ENCODE results near the gene MFNG.
"Not testable (repeated sequence)": the region's sequence is repeated elsewhere in the genome, so short reads cannot be mapped to it uniquely, and the experiment has no call there.

The MFNG gene

GRCh38 chr22:37471727-37472417 is 14.3 kb downstream of the MFNG start:
- Histone ChIP-seq H3K4me3 (ENCODE audit: low read length) (no peak overlapping the region), H3K27me3 (ENCODE audit: insufficient read depth, low read length) (peaks cover 8% of the 10 kb centered on the region), H3K9me3 (ENCODE audit: low read length) (no peaks in the 10 kb centered on the region), H3K36me3 (ENCODE audit: insufficient read depth, low read length) (no peaks in the 10 kb centered on the region), H2AFZ (ENCODE audit: low read depth, low read length) (no peak overlapping the region), H3K4me1 (ENCODE audit: insufficient read depth, low read length) (no peaks in the 10 kb centered on the region)

- Histone ChIP-seq H3K9me3 (ENCODE audit: low read length) (no peaks in the 10 kb centered on the region), H3K4me3 (ENCODE audit: low read length) (no peak overlapping the region), H3K27me3 (ENCODE audit: insufficient read depth, low read length) (peaks cover 8% of the 10 kb centered on the region), H3K36me3 (ENCODE audit: insufficient read depth, low read length) (no peaks in the 10 kb centered on the region), H3K4me1 (ENCODE audit: insufficient read depth, low read length) (no peaks in the 10 kb centered on the region), H2AFZ (ENCODE audit: low read depth, low read length) (no peak overlapping the region)
These were observed 16.1 kb downstream of the MFNG start for GRCh38 chr22:37470087-37470445.

- H3K4me1 ChIP-seq (ENCODE audit: insufficient read depth, low read length), result no peaks in the 10 kb centered on the region
- no peaks in the 10 kb centered on the region for H3K36me3 ChIP-seq (ENCODE audit: insufficient read depth, low read length)
- H2AFZ ChIP-seq (ENCODE audit: low read depth, low read length), result no peak overlapping the region
- peaks cover 8% of the 10 kb centered on the region for H3K27me3 ChIP-seq (ENCODE audit: insufficient read depth, low read length)
- H3K4me3 ChIP-seq (ENCODE audit: low read length), result no peak overlapping the region
- no peaks in the 10 kb centered on the region for H3K9me3 ChIP-seq (ENCODE audit: low read length)
These were observed 16.6 kb downstream of the MFNG start for GRCh38 chr22:37469416-37470086.

- H3K4me1 ChIP-seq (ENCODE audit: insufficient read depth, low read length); H3K9me3 ChIP-seq (ENCODE audit: low read length); H3K4me3 ChIP-seq (ENCODE audit: low read length); H3K27me3 ChIP-seq (ENCODE audit: insufficient read depth, low read length); H2AFZ ChIP-seq (ENCODE audit: low read depth, low read length); H3K36me3 ChIP-seq (ENCODE audit: insufficient read depth, low read length): not testable (repeated sequence)
These were observed 17.9 kb downstream of the MFNG start for GRCh38 chr22:37468201-37468695.

GRCh38 chr22:37467391-37467955 is 18.7 kb downstream of the MFNG start:
- Histone ChIP-seq H3K36me3 (ENCODE audit: insufficient read depth, low read length) (no peaks in the 10 kb centered on the region), H3K4me3 (ENCODE audit: low read length) (no peak overlapping the region), H2AFZ (ENCODE audit: low read depth, low read length) (no peak overlapping the region), H3K27me3 (ENCODE audit: insufficient read depth, low read length) (peaks cover 8% of the 10 kb centered on the region), H3K9me3 (ENCODE audit: low read length) (no peaks in the 10 kb centered on the region), H3K4me1 (ENCODE audit: insufficient read depth, low read length) (no peaks in the 10 kb centered on the region)

GRCh38 chr22:37464181-37464580 is 22.0 kb downstream of the MFNG start:
- no peaks in the 10 kb centered on the region for H3K4me1 ChIP-seq (ENCODE audit: insufficient read depth, low read length)
- no peaks in the 10 kb centered on the region for H3K9me3 ChIP-seq (ENCODE audit: low read length)
- peaks cover under 1% of the 10 kb centered on the region for H3K27me3 ChIP-seq (ENCODE audit: insufficient read depth, low read length)
- H3K4me3 ChIP-seq (ENCODE audit: low read length), result no peak overlapping the region
- no peak overlapping the region for H2AFZ ChIP-seq (ENCODE audit: low read depth, low read length)
- H3K36me3 ChIP-seq (ENCODE audit: insufficient read depth, low read length), result no peaks in the 10 kb centered on the region

GRCh38 chr22:37462983-37463382 is 23.2 kb downstream of the MFNG start:
- Histone ChIP-seq H3K4me3 (ENCODE audit: low read length) (no peak overlapping the region), H2AFZ (ENCODE audit: low read depth, low read length) (no peak overlapping the region), H3K4me1 (ENCODE audit: insufficient read depth, low read length) (no peaks in the 10 kb centered on the region), H3K36me3 (ENCODE audit: insufficient read depth, low read length) (no peaks in the 10 kb centered on the region), H3K27me3 (ENCODE audit: insufficient read depth, low read length) (peaks cover 9% of the 10 kb centered on the region), H3K9me3 (ENCODE audit: low read length) (no peaks in the 10 kb centered on the region)

- Histone ChIP-seq H2AFZ (ENCODE audit: low read depth, low read length) (no peak overlapping the region), H3K27me3 (ENCODE audit: insufficient read depth, low read length) (peaks cover 10% of the 10 kb centered on the region), H3K36me3 (ENCODE audit: insufficient read depth, low read length) (no peaks in the 10 kb centered on the region), H3K4me3 (ENCODE audit: low read length) (no peak overlapping the region), H3K4me1 (ENCODE audit: insufficient read depth, low read length) (no peaks in the 10 kb centered on the region), H3K9me3 (ENCODE audit: low read length) (no peaks in the 10 kb centered on the region)
These were observed 23.7 kb downstream of the MFNG start for GRCh38 chr22:37462436-37462835.

- H3K36me3 ChIP-seq (ENCODE audit: insufficient read depth, low read length), result no peaks in the 10 kb centered on the region
- H3K4me3 ChIP-seq (ENCODE audit: low read length), result no peak overlapping the region
- H2AFZ ChIP-seq (ENCODE audit: low read depth, low read length), result no peak overlapping the region
- no peaks in the 10 kb centered on the region for H3K9me3 ChIP-seq (ENCODE audit: low read length)
- peaks cover 10% of the 10 kb centered on the region for H3K27me3 ChIP-seq (ENCODE audit: insufficient read depth, low read length)
- H3K4me1 ChIP-seq (ENCODE audit: insufficient read depth, low read length), result no peaks in the 10 kb centered on the region
These were observed 24.2 kb downstream of the MFNG start for GRCh38 chr22:37461961-37462360.

- no peaks in the 10 kb centered on the region for H3K4me1 ChIP-seq (ENCODE audit: insufficient read depth, low read length)
- H3K27me3 ChIP-seq (ENCODE audit: insufficient read depth, low read length), result peaks cover 10% of the 10 kb centered on the region
- H2AFZ ChIP-seq (ENCODE audit: low read depth, low read length), result no peak overlapping the region
- no peaks in the 10 kb centered on the region for H3K36me3 ChIP-seq (ENCODE audit: insufficient read depth, low read length)
- H3K4me3 ChIP-seq (ENCODE audit: low read length), result no peak overlapping the region
- no peaks in the 10 kb centered on the region for H3K9me3 ChIP-seq (ENCODE audit: low read length)
These were observed 25.5 kb downstream of the MFNG start for GRCh38 chr22:37460684-37461083.

GRCh38 chr22:37459206-37459605 is 27.0 kb downstream of the MFNG start:
- peaks cover 10% of the 10 kb centered on the region for H3K27me3 ChIP-seq (ENCODE audit: insufficient read depth, low read length)
- H3K36me3 ChIP-seq (ENCODE audit: insufficient read depth, low read length), result no peaks in the 10 kb centered on the region
- no peak overlapping the region for H2AFZ ChIP-seq (ENCODE audit: low read depth, low read length)
- no peaks in the 10 kb centered on the region for H3K9me3 ChIP-seq (ENCODE audit: low read length)
- H3K4me1 ChIP-seq (ENCODE audit: insufficient read depth, low read length), result peaks cover 5% of the 10 kb centered on the region
- no peak overlapping the region for H3K4me3 ChIP-seq (ENCODE audit: low read length)

GRCh38 chr22:37457093-37457893 is 28.9 kb downstream of the MFNG start:
- H3K4me1 ChIP-seq (ENCODE audit: insufficient read depth, low read length), result peaks cover 5% of the 10 kb centered on the region
- H3K27me3 ChIP-seq (ENCODE audit: insufficient read depth, low read length), result peaks cover 10% of the 10 kb centered on the region
- no peak overlapping the region for H3K4me3 ChIP-seq (ENCODE audit: low read length)
- H2AFZ ChIP-seq (ENCODE audit: low read depth, low read length), result no peak overlapping the region
- H3K36me3 ChIP-seq (ENCODE audit: insufficient read depth, low read length), result no peaks in the 10 kb centered on the region
- no peaks in the 10 kb centered on the region for H3K9me3 ChIP-seq (ENCODE audit: low read length)

- peaks cover 12% of the 10 kb centered on the region for H3K27me3 ChIP-seq (ENCODE audit: insufficient read depth, low read length)
- H3K36me3 ChIP-seq (ENCODE audit: insufficient read depth, low read length), result no peaks in the 10 kb centered on the region
- H3K4me1 ChIP-seq (ENCODE audit: insufficient read depth, low read length), result peaks cover 5% of the 10 kb centered on the region
- no peak overlapping the region for H2AFZ ChIP-seq (ENCODE audit: low read depth, low read length)
- no peaks in the 10 kb centered on the region for H3K9me3 ChIP-seq (ENCODE audit: low read length)
- no peak overlapping the region for H3K4me3 ChIP-seq (ENCODE audit: low read length)
These were observed 29.8 kb downstream of the MFNG start for GRCh38 chr22:37456346-37456745.

Measured in neuron (in vitro differentiated cells).